DOHH2 (cell line): ENCODE data around the gene FZR1.
A peak's percentile ranks its signal among the peaks of the same experiment; 100 is the strongest.
"Not testable (repeated sequence)": the region's sequence is repeated elsewhere in the genome, so short reads cannot be mapped to it uniquely, and the experiment has no call there.

ENCODE experiments used
- H3F3A ChIP-seq: fragments of 200-600 bp; sonication (generic), shearing (Covaris generic); 2 replicates; pipeline ENCODE4 v1.6.0; 2016; ENCODE audit warnings: antibody characterized with exemption, mild to moderate bottlenecking; ENCODE audit not compliant: control insufficient read depth, insufficient read depth
- H3K27ac ChIP-seq: fragments of 200-600 bp; sonication (generic); 2 replicates; pipeline ENCODE4 v1.5.1; 2014; ENCODE audit warnings: low read depth, mild to moderate bottlenecking, low read length, moderate library complexity
- H3K27me3 ChIP-seq: fragments of 200-600 bp; sonication (generic); 2 replicates; pipeline ENCODE4 v1.6.1; 2014; ENCODE audit warnings: mild to moderate bottlenecking, low read length, mixed read lengths; ENCODE audit not compliant: control insufficient read depth
- H3K36me3 ChIP-seq: fragments of 200-600 bp; sonication (generic); 2 replicates; pipeline ENCODE4 v1.6.1; 2014; ENCODE audit warnings: mild to moderate bottlenecking, low read length, moderate library complexity, mixed read lengths; ENCODE audit not compliant: control insufficient read depth
- H3K4me1 ChIP-seq: fragments of 200-600 bp; sonication (generic); 2 replicates; pipeline ENCODE4 v1.6.1; 2014; ENCODE audit warnings: mild to moderate bottlenecking, low read length, mixed read lengths; ENCODE audit not compliant: control insufficient read depth
- H3K4me2 ChIP-seq: fragments of 200-600 bp; sonication (generic); 2 replicates; pipeline ENCODE4 v1.6.0; 2014; ENCODE audit warnings: mild to moderate bottlenecking, low read length, moderate library complexity
- H3K4me3 ChIP-seq: fragments of 200-600 bp; sonication (generic); 2 replicates; pipeline ENCODE4 v1.5.1; 2014; ENCODE audit warnings: mild to moderate bottlenecking, low read length, mixed read lengths
- H3K79me2 ChIP-seq: fragments of 200-600 bp; sonication (generic); 2 replicates; pipeline ENCODE4 v1.6.1; 2014; ENCODE audit warnings: mild to moderate bottlenecking, low read length, mixed read lengths; ENCODE audit not compliant: control insufficient read depth
- H3K9me2 ChIP-seq: fragments of 200-600 bp; sonication (generic); replicated peaks from 2 replicates; pipeline ENCODE4 v1.6.1; 2014; ENCODE audit warnings: mild to moderate bottlenecking, low read length, mixed read lengths; ENCODE audit not compliant: control insufficient read depth
- H3K9me3 ChIP-seq: fragments of 200-600 bp; sonication (generic); 2 replicates; pipeline ENCODE4 v1.6.1; 2014; ENCODE audit warnings: antibody characterized with exemption, low read length, mixed read lengths; ENCODE audit not compliant: control insufficient read depth, insufficient read depth
- H4K20me1 ChIP-seq: fragments of 200-600 bp; sonication (generic); 2 replicates; pipeline ENCODE4 v1.6.0; 2014; ENCODE audit warnings: low read depth, mild to moderate bottlenecking, antibody characterized with exemption, low read length, moderate library complexity; ENCODE audit not compliant: control insufficient read depth, insufficient read depth
- EZH2phosphoT487 ChIP-seq: fragments of 200-600 bp; sonication (generic); IDR thresholded peaks from 2 replicates; pipeline ENCODE4 v1.6.1; 2017; ENCODE audit warnings: borderline replicate concordance, mild to moderate bottlenecking, antibody characterized with exemption, low read length, moderate library complexity, mixed read lengths
- TF ChIP-seq, protein P1 (sequence below): fragments of 200-600 bp; sonication (generic); IDR thresholded peaks from one replicate; pipeline ENCODE4 v1.5.1; 2014; ENCODE audit warnings: antibody characterized with exemption, mild to moderate bottlenecking, low read depth, low read length; ENCODE audit not compliant: poor library complexity, severe bottlenecking

Gene FZR1

DNA sequence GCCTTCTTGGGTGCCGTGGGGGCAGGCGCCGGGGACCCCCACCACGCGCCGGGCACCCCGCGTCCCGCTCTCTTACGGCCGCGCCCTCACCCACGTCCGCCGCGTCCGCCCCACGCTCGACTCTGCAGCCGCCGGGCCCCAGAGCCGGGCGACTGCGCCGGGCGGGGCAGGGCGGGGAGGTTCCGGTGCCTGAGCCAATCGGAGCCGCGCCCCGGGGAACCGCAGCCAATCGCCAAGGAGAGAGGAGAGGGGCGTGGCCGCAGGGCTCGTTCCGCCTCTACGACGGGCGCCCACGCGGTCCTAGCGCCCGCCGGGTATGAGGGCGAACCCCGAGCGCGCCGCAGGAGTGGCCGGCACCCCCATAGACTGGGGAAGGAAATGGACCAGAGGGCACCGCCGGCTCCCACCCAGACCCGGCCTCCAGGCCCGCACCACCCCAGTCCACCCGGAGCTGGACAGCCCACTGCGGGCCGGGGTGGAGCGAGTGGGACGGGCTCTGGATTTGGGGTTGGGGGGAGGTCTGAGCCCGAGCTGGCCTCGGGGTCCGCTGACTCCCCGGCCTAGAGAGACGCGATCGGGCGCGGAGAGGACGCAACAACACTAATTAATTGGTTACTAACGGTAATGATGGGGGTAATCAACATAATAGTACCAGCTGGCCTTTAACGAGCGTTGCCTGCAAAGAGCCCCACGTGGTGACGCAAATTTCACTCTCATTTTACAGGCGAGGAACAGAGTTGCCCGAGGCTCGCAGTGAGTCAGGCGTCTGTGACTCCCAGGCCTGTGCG lies 51.5 kb downstream of the FZR1 start, which contains the start of gene MFSD12:
MFSD12 (minus strand) TSS at position 126 of the 788 bp plus-strand sequence. CDS start 183 bp downstream, outside the sequence.
- H3K4me2 ChIP-seq = peak within 1 kb of the TSS; percentile 95
- H3K9me3 ChIP-seq = no peaks in the 10 kb centered on the region
- H3K27me3 ChIP-seq = no peaks in the 10 kb centered on the region
- peaks cover 40% of the 10 kb centered on the region for H3K79me2 ChIP-seq
- TF ChIP-seq EZH2phosphoT487 = no peak
- TF ChIP-seq, protein P1, sequence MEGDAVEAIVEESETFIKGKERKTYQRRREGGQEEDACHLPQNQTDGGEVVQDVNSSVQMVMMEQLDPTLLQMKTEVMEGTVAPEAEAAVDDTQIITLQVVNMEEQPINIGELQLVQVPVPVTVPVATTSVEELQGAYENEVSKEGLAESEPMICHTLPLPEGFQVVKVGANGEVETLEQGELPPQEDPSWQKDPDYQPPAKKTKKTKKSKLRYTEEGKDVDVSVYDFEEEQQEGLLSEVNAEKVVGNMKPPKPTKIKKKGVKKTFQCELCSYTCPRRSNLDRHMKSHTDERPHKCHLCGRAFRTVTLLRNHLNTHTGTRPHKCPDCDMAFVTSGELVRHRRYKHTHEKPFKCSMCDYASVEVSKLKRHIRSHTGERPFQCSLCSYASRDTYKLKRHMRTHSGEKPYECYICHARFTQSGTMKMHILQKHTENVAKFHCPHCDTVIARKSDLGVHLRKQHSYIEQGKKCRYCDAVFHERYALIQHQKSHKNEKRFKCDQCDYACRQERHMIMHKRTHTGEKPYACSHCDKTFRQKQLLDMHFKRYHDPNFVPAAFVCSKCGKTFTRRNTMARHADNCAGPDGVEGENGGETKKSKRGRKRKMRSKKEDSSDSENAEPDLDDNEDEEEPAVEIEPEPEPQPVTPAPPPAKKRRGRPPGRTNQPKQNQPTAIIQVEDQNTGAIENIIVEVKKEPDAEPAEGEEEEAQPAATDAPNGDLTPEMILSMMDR = no peak
- no peaks in the 10 kb centered on the region; the same call in 1 of the 2 replicates for H4K20me1 ChIP-seq
- H3K4me1 ChIP-seq = peaks cover 61% of the 10 kb centered on the region
- peak within 1 kb of the TSS; percentile 97 for H3K4me3 ChIP-seq
- H3K27ac ChIP-seq = peak within 1 kb of the TSS; percentile 27
- no peaks in the 10 kb centered on the region for H3K9me2 ChIP-seq
- H3K36me3 ChIP-seq = peaks cover 4% of the 10 kb centered on the region; the same call in 1 of the 2 replicates
- H3F3A ChIP-seq = peaks cover 15% of the 10 kb centered on the region

GRCh38 chr19:3563709-3564524 lies 57.8 kb downstream of the FZR1 start:
- Histone ChIP-seq H3K27ac (no peak overlapping the region), H3K27me3 (no peaks in the 10 kb centered on the region), H3K4me2 (no peak overlapping the region), H4K20me1 (no peaks in the 10 kb centered on the region), H3K79me2 (no peaks in the 10 kb centered on the region), H3K4me1 (peaks cover 10% of the 10 kb centered on the region), H3K9me3 (no peaks in the 10 kb centered on the region), H3K9me2 (no peaks in the 10 kb centered on the region), H3F3A (no peaks in the 10 kb centered on the region), H3K4me3 (no peak overlapping the region), H3K36me3 (no peaks in the 10 kb centered on the region)
- TF ChIP-seq, protein P1 = no peak
- no peak for TF ChIP-seq EZH2phosphoT487

DNA sequence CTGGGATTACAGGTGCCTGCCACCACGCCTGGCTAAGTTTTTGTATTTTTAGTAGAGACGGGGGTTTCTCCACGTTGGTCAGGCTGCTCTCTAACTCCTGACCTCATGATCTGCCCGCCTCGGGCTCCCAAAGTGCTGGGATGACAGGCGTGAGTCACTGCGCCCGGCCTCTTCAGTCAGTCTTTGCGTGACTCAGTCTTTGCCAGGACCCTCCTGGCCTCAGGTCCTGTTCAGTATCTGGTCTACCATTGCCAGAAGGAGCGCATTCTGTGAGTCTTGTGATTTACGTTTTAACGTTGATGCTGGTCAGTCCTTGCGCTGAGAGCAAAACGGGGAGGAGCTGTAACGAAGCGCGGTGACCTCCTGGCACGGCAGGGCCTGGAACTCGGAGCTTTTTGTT lies 59.0 kb downstream of the FZR1 start:
- Histone ChIP-seq H3F3A (no peaks in the 10 kb centered on the region), H3K4me2 (no peak overlapping the region), H3K27ac (no peak overlapping the region), H4K20me1 (no peaks in the 10 kb centered on the region), H3K36me3 (no peaks in the 10 kb centered on the region), H3K4me1 (peaks cover 6% of the 10 kb centered on the region), H3K4me3 (no peak overlapping the region), H3K9me3 (no peaks in the 10 kb centered on the region), H3K79me2 (no peaks in the 10 kb centered on the region), H3K27me3 (no peaks in the 10 kb centered on the region), H3K9me2 (no peaks in the 10 kb centered on the region)
- TF ChIP-seq, protein P1 = no peak
- TF ChIP-seq EZH2phosphoT487 = no peak

GRCh38 chr19:3570042-3570441 lies 63.9 kb downstream of the FZR1 start:
- not testable (repeated sequence) for H3K79me2 ChIP-seq, H3K27ac ChIP-seq, H3K36me3 ChIP-seq, H4K20me1 ChIP-seq, H3K9me3 ChIP-seq, H3K4me3 ChIP-seq, H3K9me2 ChIP-seq, H3K4me2 ChIP-seq, H3K27me3 ChIP-seq, H3F3A ChIP-seq
- H3K4me1 ChIP-seq = peaks cover 10% of the 10 kb centered on the region
